ENCODE results near the gene MBD2.

MBD2 gene

GRCh38 chr18:54163453-54163852 lies 61.0 kb downstream of the MBD2 start:
- Histone ChIP-seq H3K4me1 (ENCODE audit: control insufficient read depth, insufficient read depth, low read length) (peaks cover 40% of the 10 kb centered on the region), H3K27me3 (replicated peaks; ENCODE audit: control insufficient read depth, insufficient read depth, low read length) (no peaks in the 10 kb centered on the region), H3K9me3 (ENCODE audit: control insufficient read depth, low read length) (no peaks in the 10 kb centered on the region), H3K9ac (ENCODE audit: low read length) (no peak overlapping the region), H3K36me3 (ENCODE audit: control insufficient read depth, insufficient read depth, low read length, severe bottlenecking) (peaks cover 45% of the 10 kb centered on the region), H3K4me3 (ENCODE audit: low read length) (no peak overlapping the region)
- no peak for DNase-seq (ENCODE audit: low read depth)

GRCh38 chr18:54162431-54162830 lies 62.0 kb downstream of the MBD2 start:
- Histone ChIP-seq H3K36me3 (ENCODE audit: control insufficient read depth, insufficient read depth, low read length, severe bottlenecking) (peaks cover 56% of the 10 kb centered on the region), H3K27me3 (replicated peaks; ENCODE audit: control insufficient read depth, insufficient read depth, low read length) (no peaks in the 10 kb centered on the region), H3K4me1 (ENCODE audit: control insufficient read depth, insufficient read depth, low read length) (peaks cover 45% of the 10 kb centered on the region), H3K4me3 (ENCODE audit: low read length) (no peak overlapping the region), H3K9me3 (ENCODE audit: control insufficient read depth, low read length) (no peaks in the 10 kb centered on the region), H3K9ac (ENCODE audit: low read length) (no peak overlapping the region)
- peak; percentile 53 for DNase-seq (ENCODE audit: low read depth)

GRCh38 chr18:54161267-54161666 lies 63.2 kb downstream of the MBD2 start:
- Histone ChIP-seq H3K4me1 (ENCODE audit: control insufficient read depth, insufficient read depth, low read length) (peaks cover 45% of the 10 kb centered on the region), H3K9me3 (ENCODE audit: control insufficient read depth, low read length) (no peaks in the 10 kb centered on the region), H3K27me3 (replicated peaks; ENCODE audit: control insufficient read depth, insufficient read depth, low read length) (no peaks in the 10 kb centered on the region), H3K36me3 (ENCODE audit: control insufficient read depth, insufficient read depth, low read length, severe bottlenecking) (peaks cover 64% of the 10 kb centered on the region), H3K9ac (ENCODE audit: low read length) (no peak overlapping the region), H3K4me3 (ENCODE audit: low read length) (no peak overlapping the region)
- DNase-seq (ENCODE audit: low read depth), result no peak

- Histone ChIP-seq H3K9ac (ENCODE audit: low read length) (no peak overlapping the region), H3K36me3 (ENCODE audit: control insufficient read depth, insufficient read depth, low read length, severe bottlenecking) (peaks cover 66% of the 10 kb centered on the region), H3K4me1 (ENCODE audit: control insufficient read depth, insufficient read depth, low read length) (peaks cover 45% of the 10 kb centered on the region), H3K9me3 (ENCODE audit: control insufficient read depth, low read length) (no peaks in the 10 kb centered on the region), H3K27me3 (replicated peaks; ENCODE audit: control insufficient read depth, insufficient read depth, low read length) (no peaks in the 10 kb centered on the region), H3K4me3 (ENCODE audit: low read length) (no peak overlapping the region)
- DNase-seq (ENCODE audit: low read depth), result no peak
Observed at GRCh38 chr18:54159906-54160305, 64.6 kb downstream of the MBD2 start.

GRCh38 chr18:54157646-54158385 lies 66.7 kb downstream of the MBD2 start:
- Histone ChIP-seq H3K4me1 (ENCODE audit: control insufficient read depth, insufficient read depth, low read length) (peaks cover 36% of the 10 kb centered on the region), H3K27me3 (replicated peaks; ENCODE audit: control insufficient read depth, insufficient read depth, low read length) (no peaks in the 10 kb centered on the region), H3K4me3 (ENCODE audit: low read length) (no peak overlapping the region), H3K36me3 (ENCODE audit: control insufficient read depth, insufficient read depth, low read length, severe bottlenecking) (peaks cover 70% of the 10 kb centered on the region), H3K9ac (ENCODE audit: low read length) (no peak overlapping the region), H3K9me3 (ENCODE audit: control insufficient read depth, low read length) (no peaks in the 10 kb centered on the region)
- no peak for DNase-seq (ENCODE audit: low read depth)

- H3K9ac ChIP-seq (ENCODE audit: low read length), result no peak overlapping the region
- H3K4me3 ChIP-seq (ENCODE audit: low read length), result no peak overlapping the region
- peaks cover 70% of the 10 kb centered on the region for H3K36me3 ChIP-seq (ENCODE audit: control insufficient read depth, insufficient read depth, low read length, severe bottlenecking)
- H3K4me1 ChIP-seq (ENCODE audit: control insufficient read depth, insufficient read depth, low read length), result peaks cover 23% of the 10 kb centered on the region
- no peak for DNase-seq (ENCODE audit: low read depth)
- no peaks in the 10 kb centered on the region for H3K9me3 ChIP-seq (ENCODE audit: control insufficient read depth, low read length)
- H3K27me3 ChIP-seq (replicated peaks; ENCODE audit: control insufficient read depth, insufficient read depth, low read length), result no peaks in the 10 kb centered on the region
Observed at GRCh38 chr18:54155412-54155811, 69.1 kb downstream of the MBD2 start.

GRCh38 chr18:54154231-54154630 lies 70.2 kb downstream of the MBD2 start:
- Histone ChIP-seq H3K9ac (ENCODE audit: low read length) (no peak overlapping the region), H3K9me3 (ENCODE audit: control insufficient read depth, low read length) (no peaks in the 10 kb centered on the region), H3K4me3 (ENCODE audit: low read length) (no peak overlapping the region), H3K4me1 (ENCODE audit: control insufficient read depth, insufficient read depth, low read length) (peaks cover 33% of the 10 kb centered on the region), H3K27me3 (replicated peaks; ENCODE audit: control insufficient read depth, insufficient read depth, low read length) (no peaks in the 10 kb centered on the region), H3K36me3 (ENCODE audit: control insufficient read depth, insufficient read depth, low read length, severe bottlenecking) (peaks cover 60% of the 10 kb centered on the region)
- no peak for DNase-seq (ENCODE audit: low read depth)

- H3K9ac ChIP-seq (ENCODE audit: low read length), result no peak overlapping the region
- no peak overlapping the region for H3K4me3 ChIP-seq (ENCODE audit: low read length)
- H3K27me3 ChIP-seq (replicated peaks; ENCODE audit: control insufficient read depth, insufficient read depth, low read length), result no peaks in the 10 kb centered on the region
- no peaks in the 10 kb centered on the region for H3K9me3 ChIP-seq (ENCODE audit: control insufficient read depth, low read length)
- H3K4me1 ChIP-seq (ENCODE audit: control insufficient read depth, insufficient read depth, low read length), result peaks cover 35% of the 10 kb centered on the region
- peaks cover 34% of the 10 kb centered on the region for H3K36me3 ChIP-seq (ENCODE audit: control insufficient read depth, insufficient read depth, low read length, severe bottlenecking)
- DNase-seq (ENCODE audit: low read depth), result no peak
Observed at GRCh38 chr18:54151376-54151775, 73.1 kb downstream of the MBD2 start.

GRCh38 chr18:54150226-54150625 lies 74.2 kb downstream of the MBD2 start:
- DNase-seq (ENCODE audit: low read depth), result no peak

GRCh38 chr18:54149078-54149697 lies 75.3 kb downstream of the MBD2 start:
- peak overlapping the region; percentile 75 for H3K9ac ChIP-seq (ENCODE audit: low read length)
- H3K9me3 ChIP-seq (ENCODE audit: control insufficient read depth, low read length), result no peaks in the 10 kb centered on the region
- peak; percentile 77 for DNase-seq (ENCODE audit: low read depth)
- H3K4me3 ChIP-seq (ENCODE audit: low read length), result peak overlapping the region; percentile 65
- peaks cover 35% of the 10 kb centered on the region for H3K4me1 ChIP-seq (ENCODE audit: control insufficient read depth, insufficient read depth, low read length)
- H3K27me3 ChIP-seq (replicated peaks; ENCODE audit: control insufficient read depth, insufficient read depth, low read length), result no peaks in the 10 kb centered on the region
- H3K36me3 ChIP-seq (ENCODE audit: control insufficient read depth, insufficient read depth, low read length, severe bottlenecking), result peaks cover 16% of the 10 kb centered on the region

More at GRCh38 chr18:54150226-54150625, 74.2 kb downstream of the MBD2 start:
- Histone ChIP-seq H3K9ac (ENCODE audit: low read length) (peak overlapping the region; percentile 75), H3K36me3 (ENCODE audit: control insufficient read depth, insufficient read depth, low read length, severe bottlenecking) (peaks cover 24% of the 10 kb centered on the region), H3K4me3 (ENCODE audit: low read length) (no peak overlapping the region), H3K4me1 (ENCODE audit: control insufficient read depth, insufficient read depth, low read length) (peaks cover 35% of the 10 kb centered on the region), H3K9me3 (ENCODE audit: control insufficient read depth, low read length) (no peaks in the 10 kb centered on the region), H3K27me3 (replicated peaks; ENCODE audit: control insufficient read depth, insufficient read depth, low read length) (no peaks in the 10 kb centered on the region)

GRCh38 chr18:54148678-54149077 lies 75.8 kb downstream of the MBD2 start:
- Histone ChIP-seq H3K27me3 (replicated peaks; ENCODE audit: control insufficient read depth, insufficient read depth, low read length) (no peaks in the 10 kb centered on the region), H3K9ac (ENCODE audit: low read length) (peak overlapping the region; percentile 68), H3K9me3 (ENCODE audit: control insufficient read depth, low read length) (peaks cover 2% of the 10 kb centered on the region), H3K4me3 (ENCODE audit: low read length) (peak overlapping the region; percentile 65), H3K4me1 (ENCODE audit: control insufficient read depth, insufficient read depth, low read length) (peaks cover 35% of the 10 kb centered on the region), H3K36me3 (ENCODE audit: control insufficient read depth, insufficient read depth, low read length, severe bottlenecking) (peaks cover 10% of the 10 kb centered on the region)
- DNase-seq (ENCODE audit: low read depth), result no peak

Data from adipocyte (in vitro differentiated cells).